Esophagus muscularis mucosa (tissue), 4 donors: ENCODE measurements around the gene HACD2. TPM values are rescaled to one million over a fixed set of nuclear protein-coding genes. Genes with fewer than 3 reads are reported as not detected.
A peak's percentile ranks its signal among the peaks of the same experiment; 100 is the strongest.

Experiments used
- DNase-seq: peaks from one replicate; pipeline ENCODE4 v3.0.0-alpha.2; 2017; ENCODE audit errors: extremely low spot score
- H3K27ac ChIP-seq, 4 donors: fragments of 200-600 bp; sonication (generic); replicated peaks in 1 of 4; 1 replicate in 3 of 4; 2 replicates in 1 of 4; pipeline ENCODE4 v1.5.1; 2016 to 2019; ENCODE audit warnings: mild to moderate bottlenecking in 1 of 4
- H3K27me3 ChIP-seq, 4 donors: fragments of 200-600 bp; sonication (generic); one replicate each; pipeline versions ENCODE4 v1.5.1 to v1.6.0; 2016 to 2019
- H3K36me3 ChIP-seq, 4 donors: fragments of 200-600 bp; sonication (generic); one replicate each; pipeline ENCODE4 v1.5.1; 2016 to 2019
- H3K4me1 ChIP-seq, 4 donors: fragments of 200-600 bp; sonication (generic); one replicate each; pipeline ENCODE4 v1.5.1; 2016 to 2019
- H3K4me3 ChIP-seq, 4 donors: fragments of 200-600 bp; sonication (generic); 1 replicate in 2 of 4; 2 replicates in 2 of 4; pipeline ENCODE4 v1.5.1; 2016 to 2019; ENCODE audit warnings: mild to moderate bottlenecking in 4 of 4, moderate library complexity in 1 of 4
- H3K9me3 ChIP-seq, 4 donors: fragments of 200-600 bp; sonication (generic); 1 replicate in 3 of 4; 2 replicates in 1 of 4; pipeline ENCODE4 v1.5.1; 2016 to 2019
- CTCF ChIP-seq, 3 experiments: fragments of 200-600 bp in 2 of 3; fragments of 450-650 bp in 1 of 3; sonication (generic) in 2 of 3; IDR thresholded peaks; one replicate each; pipeline ENCODE4 v1.5.1; 2017 to 2019; ENCODE audit warnings: antibody characterized with exemption in 3 of 3, mild to moderate bottlenecking in 2 of 3, moderate library complexity in 1 of 3
- EP300 ChIP-seq: sonication (generic); formaldehyde crosslinking; IDR thresholded peaks from one replicate; pipeline ENCODE4 v1.6.1; 2017; ENCODE audit warnings: antibody characterized with exemption
- POLR2A ChIP-seq: fragments of 450-650 bp; IDR thresholded peaks from one replicate; pipeline ENCODE4 v1.6.1; 2017; ENCODE audit warnings: antibody characterized with exemption, moderate library complexity, mild to moderate bottlenecking, low read depth
- POLR2AphosphoS5 ChIP-seq, 2 donors: sonication (generic); formaldehyde crosslinking; IDR thresholded peaks; one replicate each; pipeline ENCODE4 v1.6.1; 2017; ENCODE audit warnings: antibody characterized with exemption in 2 of 2
- WGBS: methylation state at CpG from one replicate; pipeline ENCODE4 v1.1.5; 2018; 5-methylcytosine and 5-hydroxymethylcytosine counted together
- intact Hi-C: fragments of 100-400 bp; cut with DNase I; formaldehyde crosslinking; loops from one replicate; pipeline ENCODE4 v1.15.1; 2023
- total RNA-seq, 4 donors: library from RNA; depleted of rRNA; stranded (reverse); fragments of >200 nt; gene quantifications; one replicate each; pipeline versions ENCODE4 v1.1.0 to v1.2.1, GENCODE V29; 2016

The HACD2 gene
- total RNA-seq, 4 donors from 2014 or later, result 20.5 to 30.3 (median 25.3) TPM

DNA sequence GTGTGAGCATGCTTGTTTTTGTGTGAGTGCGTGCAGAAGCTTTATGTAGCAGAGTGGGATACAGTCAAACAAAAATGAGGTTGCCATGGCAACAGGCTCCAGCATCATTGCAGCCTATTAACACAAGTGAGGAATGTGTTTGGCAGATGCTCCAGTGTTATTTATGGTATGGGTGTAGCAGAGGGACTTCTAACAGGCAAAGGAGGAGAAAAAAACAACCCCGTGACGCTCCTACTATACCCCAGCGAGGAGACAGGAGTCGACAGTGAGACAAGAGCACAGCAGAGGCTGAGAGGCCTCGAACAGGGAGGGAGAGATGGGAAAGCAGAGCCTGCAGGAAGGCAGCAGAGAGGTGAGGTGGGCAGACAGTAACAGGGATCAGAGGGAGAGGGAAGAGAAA, 140.8 kb downstream of the HACD2 start:
- peak overlapping the region; percentile 93 to 97 (median 97) for H3K27ac ChIP-seq
- H3K4me1 ChIP-seq, result peaks cover 43 to 69% (median 68%) of the 10 kb centered on the region in 4 donors
- 38% methylated on average over 6 of the region's 6 CpGs for WGBS
- H3K36me3 ChIP-seq, result no peaks in the 10 kb centered on the region
- TF ChIP-seq CTCF (IDR thresholded peaks at IDR 0.05), result peak in 2 of 3 experiments; percentile 9 to 15
- TF ChIP-seq POLR2AphosphoS5 (IDR thresholded peaks at IDR 0.05), result peak; percentile 31 to 86
- no peak for TF ChIP-seq POLR2A
- no peak for TF ChIP-seq EP300
- H3K9me3 ChIP-seq, result no peaks in the 10 kb centered on the region
- intact Hi-C loops, result loop anchor here (10.0 kb wide), 1 partner anchor 69 kb away; no protein-coding TSS in a partner anchor
- peaks cover 0 to 17% (median 3%) of the 10 kb centered on the region in 4 donors for H3K27me3 ChIP-seq
- no peak for DNase-seq
- H3K4me3 ChIP-seq, result peak overlapping the region; percentile 77 to 90 (median 86)

GRCh38 chr3:123442908-123443307, 141.9 kb downstream of the HACD2 start:
- Histone ChIP-seq H3K27me3 (peaks cover 0 to 8% (median 0%) of the 10 kb centered on the region in 4 donors), H3K4me3 (peak overlapping the region; percentile 12 to 90 (median 86)), H3K9me3 (no peaks in the 10 kb centered on the region), H3K36me3 (no peaks in the 10 kb centered on the region), H3K27ac (peak overlapping the region; percentile 93 to 97 (median 97)), H3K4me1 (peaks cover 44 to 70% (median 68%) of the 10 kb centered on the region in 4 donors)
- 70% methylated on average over 7 of the region's 7 CpGs for WGBS
- TF ChIP-seq EP300 (no peak), POLR2A (no peak), CTCF (IDR thresholded peaks at IDR 0.05) (no peak), POLR2AphosphoS5 (IDR thresholded peaks at IDR 0.05) (no peak)
- intact Hi-C loops, result loop anchor here (10.0 kb wide), 1 partner anchor 68 kb away; no protein-coding TSS in a partner anchor
- DNase-seq, result no peak

DNA sequence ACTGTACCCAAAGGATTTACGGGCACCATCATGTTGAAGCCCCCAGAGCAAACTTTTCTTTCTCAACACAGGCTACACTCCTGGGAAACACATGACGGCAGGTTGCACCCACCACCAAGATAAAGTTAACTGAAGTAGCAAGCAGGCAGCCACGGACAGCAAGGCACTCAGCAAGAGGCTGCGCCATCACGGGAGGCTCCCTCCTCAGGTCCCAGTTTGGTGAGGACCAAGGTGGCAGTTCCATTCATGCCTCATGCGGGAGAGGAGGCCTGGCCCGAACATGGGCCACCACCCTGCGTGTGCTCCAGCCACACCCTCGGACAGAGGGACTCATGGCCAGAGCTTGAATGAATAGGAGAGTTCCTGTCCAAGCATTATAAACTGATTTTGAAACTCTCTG, 142.7 kb downstream of the HACD2 start:
- Histone ChIP-seq H3K4me3 (peak overlapping the region in 3 of 4 donors; percentile 12 to 82 (median 15)), H3K36me3 (no peaks in the 10 kb centered on the region), H3K27ac (peak overlapping the region; percentile 93 to 97 (median 97)), H3K9me3 (no peaks in the 10 kb centered on the region), H3K4me1 (peaks cover 51 to 78% (median 76%) of the 10 kb centered on the region in 4 donors), H3K27me3 (peaks cover 0 to under 1% (median 0%) of the 10 kb centered on the region in 4 donors)
- no peak for DNase-seq
- 67% methylated on average over 9 of the region's 9 CpGs for WGBS
- TF ChIP-seq CTCF (IDR thresholded peaks at IDR 0.05) (no peak), POLR2A (no peak)
- intact Hi-C loops, result loop anchor here (10.0 kb wide), 1 partner anchor 67 kb away; no protein-coding TSS in a partner anchor

Other genes with a start within 250 kb of the HACD2 start
- gene ADCY5, start 136.0 kb downstream of the HACD2 start, total RNA-seq, result 100 to 1,000 TPM; 133 to 228 (median 189) TPM